Keratinocyte (primary cell): ENCODE results near the gene NIPBL. TPM values are rescaled to one million over a fixed set of nuclear protein-coding genes. Genes with fewer than 3 reads are reported as not detected.
"Not testable (repeated sequence)": the region's sequence is repeated elsewhere in the genome, so short reads cannot be mapped to it uniquely, and the experiment has no call there.

Source experiments
- DNase-seq: peaks from one replicate; pipeline ENCODE4 v3.0.0-alpha.2; 2011; ENCODE audit warnings: low read depth, missing footprints, low spot score
- FAIRE-seq: peaks from 2 replicates; lab custom pipeline; 2011; peaks lifted over from hg19 to GRCh38; lab: Jason Lieb, UNC
- H2AFZ ChIP-seq: 2 replicates; pipeline ENCODE4 v1.6.0; 2012; ENCODE audit warnings: low read length, control low read depth, inconsistent platforms; ENCODE audit not compliant: control insufficient read depth
- H3K27ac ChIP-seq: 2 replicates; pipeline ENCODE4 v1.5.1; 2011; ENCODE audit warnings: low read length; ENCODE audit not compliant: control insufficient read depth, insufficient read depth
- H3K27me3 ChIP-seq: 3 replicates; pipeline ENCODE4 v1.6.0; 2011; ENCODE audit warnings: low read length; ENCODE audit not compliant: control insufficient read depth, insufficient read depth; ENCODE audit errors: extremely low read depth
- H3K36me3 ChIP-seq, 2 experiments: 2 replicates in 1 of 2; 3 replicates in 1 of 2; pipeline ENCODE4 v1.5.1; 2011; ENCODE audit warnings: low read length in 2 of 2, mild to moderate bottlenecking in 1 of 2; ENCODE audit not compliant: control insufficient read depth in 2 of 2, insufficient read depth in 2 of 2; ENCODE audit errors: extremely low read depth in 1 of 2
- H3K4me1 ChIP-seq: 3 replicates; pipeline ENCODE4 v1.5.1; 2011; ENCODE audit warnings: low read length; ENCODE audit not compliant: control insufficient read depth, insufficient read depth; ENCODE audit errors: extremely low read depth
- H3K4me2 ChIP-seq: 3 replicates; pipeline ENCODE4 v1.6.0; 2011; ENCODE audit warnings: low read depth, low read length; ENCODE audit not compliant: control insufficient read depth, insufficient read depth; ENCODE audit errors: extremely low read depth
- H3K4me3 ChIP-seq, 3 experiments: fragments of 200-600 bp in 1 of 3; sonication (generic) in 1 of 3; 2 replicates in 2 of 3; 3 replicates in 1 of 3; pipeline ENCODE4 v1.5.1; 2011 to 2016; ENCODE audit warnings: low read length in 3 of 3, mild to moderate bottlenecking in 3 of 3, control low read depth in 2 of 3, inconsistent platforms in 1 of 3, low read depth in 1 of 3, mixed read lengths in 1 of 3, mixed run types in 1 of 3, moderate library complexity in 1 of 3; ENCODE audit not compliant: control insufficient read depth in 2 of 3, insufficient read depth in 2 of 3; ENCODE audit errors: extremely low read depth in 1 of 3
- H3K79me2 ChIP-seq: 2 replicates; pipeline ENCODE4 v1.6.0; 2012; ENCODE audit warnings: low read length; ENCODE audit not compliant: control insufficient read depth, insufficient read depth
- H3K9ac ChIP-seq: 3 replicates; pipeline ENCODE4 v1.6.0; 2011; ENCODE audit warnings: low read length; ENCODE audit not compliant: control insufficient read depth, insufficient read depth; ENCODE audit errors: extremely low read depth
- H3K9me1 ChIP-seq: 3 replicates; pipeline ENCODE4 v1.6.0; 2011; ENCODE audit warnings: low read length; ENCODE audit not compliant: control insufficient read depth, insufficient read depth; ENCODE audit errors: extremely low read depth
- H3K9me3 ChIP-seq: 2 replicates; pipeline ENCODE4 v1.5.1; 2012; ENCODE audit warnings: low read depth, low read length; ENCODE audit not compliant: control insufficient read depth
- H4K20me1 ChIP-seq: 3 replicates; pipeline ENCODE4 v1.6.0; 2011; ENCODE audit warnings: low read length; ENCODE audit not compliant: control insufficient read depth, insufficient read depth; ENCODE audit errors: extremely low read depth
- EZH2 ChIP-seq: IDR thresholded peaks from one replicate; pipeline ENCODE4 v1.6.1; 2012; ENCODE audit warnings: inconsistent platforms, mild to moderate bottlenecking, low read length, moderate library complexity
- dilution Hi-C: fragments of 300-500 bp; cut with MboI; formaldehyde crosslinking; loops from one replicate; pipeline ENCODE4 v1.7.0; 2020; ENCODE audit warnings: low sequenced_read_pairs; ENCODE audit not compliant: extremely low pct_ligation_motif_present
- polyA plus RNA-seq, 5 experiments: library from polyadenylated mRNA; depleted of rRNA in 3 of 5; stranded (reverse) in 3 of 5; stranded (forward) in 1 of 5; unstranded in 1 of 5; fragments of >200 nt; gene quantifications; 1 replicate in 1 of 5; 2 replicates in 3 of 5; 3 replicates in 1 of 5; pipeline versions ENCODE4 v1.2.1 to v1.2.3, GENCODE V29; 2011 to 2012; ENCODE audit warnings: missing spikeins in 2 of 5, low read depth in 1 of 5, low replicate concordance in 1 of 5
- TF ChIP-seq, protein P1 (sequence below), 3 experiments: IDR thresholded peaks in 1 of 3; conservative IDR thresholded peaks in 1 of 3; optimal IDR thresholded peaks in 1 of 3; 2 replicates in 2 of 3; 3 replicates in 1 of 3; pipeline versions ENCODE3 to v1.5.1; 2011; ENCODE audit warnings: low read length in 3 of 3, mild to moderate bottlenecking in 3 of 3, moderate library complexity in 2 of 3, control low read depth in 1 of 3, inconsistent platforms in 1 of 3; ENCODE audit not compliant: insufficient read depth in 2 of 3; ENCODE audit errors: extremely low read depth in 1 of 3

The NIPBL gene
- polyA plus RNA-seq, 1 donor (not counting 4 experiments of a cell fraction or from before 2014, with no cell fraction given) = 23.4 TPM

DNA sequence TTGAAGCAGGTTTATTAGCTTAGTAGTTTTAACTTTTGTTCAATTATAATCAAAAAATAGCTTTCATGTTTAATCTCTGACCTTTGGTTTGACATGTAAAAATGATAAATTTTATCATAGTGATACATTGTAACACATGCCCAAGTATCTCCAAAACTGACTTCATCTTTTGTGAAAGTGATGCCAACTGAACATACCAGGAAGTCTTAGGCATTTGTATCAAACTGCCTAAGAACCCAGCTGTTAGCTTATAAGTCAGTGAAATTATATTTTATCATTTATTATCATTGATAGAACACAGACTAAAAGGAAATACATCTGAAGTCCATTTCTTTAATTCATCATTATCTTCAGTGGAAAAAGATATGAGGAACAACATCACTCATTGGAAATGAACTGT lies 39.1 kb downstream of the NIPBL start:
- H3K4me2 ChIP-seq = no peak overlapping the region
- no peak overlapping the region for H2AFZ ChIP-seq
- no peaks in the 10 kb centered on the region for H3K27me3 ChIP-seq
- H3K79me2 ChIP-seq = peaks cover 77% of the 10 kb centered on the region
- no peak overlapping the region for H3K4me3 ChIP-seq
- no peaks in the 10 kb centered on the region for H3K4me1 ChIP-seq
- H3K9ac ChIP-seq = no peak overlapping the region
- no peak overlapping the region for H3K27ac ChIP-seq
- dilution Hi-C loops = no loop called here
- no peaks in the 10 kb centered on the region for H3K9me3 ChIP-seq
- H4K20me1 ChIP-seq = no peaks in the 10 kb centered on the region
- no peaks in the 10 kb centered on the region for H3K36me3 ChIP-seq
- no peaks in the 10 kb centered on the region for H3K9me1 ChIP-seq
- DNase-seq (no peak), FAIRE-seq (no peak)
- no peak for TF ChIP-seq EZH2
- TF ChIP-seq, protein P1, sequence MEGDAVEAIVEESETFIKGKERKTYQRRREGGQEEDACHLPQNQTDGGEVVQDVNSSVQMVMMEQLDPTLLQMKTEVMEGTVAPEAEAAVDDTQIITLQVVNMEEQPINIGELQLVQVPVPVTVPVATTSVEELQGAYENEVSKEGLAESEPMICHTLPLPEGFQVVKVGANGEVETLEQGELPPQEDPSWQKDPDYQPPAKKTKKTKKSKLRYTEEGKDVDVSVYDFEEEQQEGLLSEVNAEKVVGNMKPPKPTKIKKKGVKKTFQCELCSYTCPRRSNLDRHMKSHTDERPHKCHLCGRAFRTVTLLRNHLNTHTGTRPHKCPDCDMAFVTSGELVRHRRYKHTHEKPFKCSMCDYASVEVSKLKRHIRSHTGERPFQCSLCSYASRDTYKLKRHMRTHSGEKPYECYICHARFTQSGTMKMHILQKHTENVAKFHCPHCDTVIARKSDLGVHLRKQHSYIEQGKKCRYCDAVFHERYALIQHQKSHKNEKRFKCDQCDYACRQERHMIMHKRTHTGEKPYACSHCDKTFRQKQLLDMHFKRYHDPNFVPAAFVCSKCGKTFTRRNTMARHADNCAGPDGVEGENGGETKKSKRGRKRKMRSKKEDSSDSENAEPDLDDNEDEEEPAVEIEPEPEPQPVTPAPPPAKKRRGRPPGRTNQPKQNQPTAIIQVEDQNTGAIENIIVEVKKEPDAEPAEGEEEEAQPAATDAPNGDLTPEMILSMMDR (optimal IDR thresholded peaks at IDR 0.05 in 1 of 3, IDR thresholded peaks at IDR 0.05 in 1 of 3, conservative IDR thresholded peaks at IDR 0.05 in 1 of 3; ENCODE audit: extremely low read depth in 1 of 3, insufficient read depth in 2 of 3, low read length in 3 of 3) = no peak

DNA sequence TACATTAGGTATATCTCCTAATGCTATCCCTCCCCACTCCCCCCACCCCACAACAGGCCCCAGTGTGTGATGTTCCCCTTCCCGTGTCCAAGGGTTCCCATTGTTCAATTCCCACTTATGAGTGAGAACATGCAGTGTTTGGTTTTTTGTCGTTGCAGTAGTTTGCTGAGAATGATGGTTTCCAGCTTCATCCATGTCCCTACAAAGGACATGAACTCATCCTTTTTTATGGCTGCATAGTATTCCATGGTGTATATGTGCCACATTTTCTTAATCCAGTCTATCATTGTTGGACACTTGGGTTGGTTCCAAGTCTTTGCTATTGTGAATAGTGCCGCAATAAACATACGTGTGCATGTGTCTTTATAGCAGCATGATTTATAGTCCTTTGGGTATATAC lies 40.0 kb downstream of the NIPBL start:
- dilution Hi-C loops, H3K36me3 ChIP-seq, H3K4me1 ChIP-seq, H3K27me3 ChIP-seq, H3K9me3 ChIP-seq, H3K4me2 ChIP-seq, H4K20me1 ChIP-seq, H3K4me3 ChIP-seq, H2AFZ ChIP-seq, H3K9ac ChIP-seq, H3K9me1 ChIP-seq, DNase-seq, FAIRE-seq, H3K27ac ChIP-seq: not testable (repeated sequence)
- H3K79me2 ChIP-seq = peaks cover 78% of the 10 kb centered on the region

DNA sequence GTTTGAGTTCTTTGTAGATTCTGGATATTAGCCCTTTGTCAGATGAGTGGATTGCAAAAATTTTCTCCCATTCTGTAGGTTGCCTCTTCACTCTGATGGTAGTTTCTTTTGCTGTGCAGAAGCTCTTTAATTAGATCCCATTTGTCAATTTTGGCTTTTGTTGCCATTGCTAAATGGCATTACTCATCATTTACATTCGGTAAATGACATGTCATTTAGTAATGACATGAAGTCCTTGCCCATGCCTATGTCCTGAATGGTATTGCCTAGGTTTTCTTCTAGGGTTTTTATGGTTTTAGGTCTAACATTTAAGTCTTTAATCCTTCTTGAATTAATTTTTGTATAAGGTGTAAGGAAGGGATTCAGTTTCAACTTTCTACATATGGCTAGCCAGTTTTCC lies 40.8 kb downstream of the NIPBL start:
- peaks cover 77% of the 10 kb centered on the region for H3K79me2 ChIP-seq

More for the DNA sequence above, 40.8 kb downstream of the NIPBL start:
- H3K4me1 ChIP-seq, H3K9ac ChIP-seq, H3K4me2 ChIP-seq, H4K20me1 ChIP-seq, H3K9me3 ChIP-seq, H3K9me1 ChIP-seq, H3K36me3 ChIP-seq, FAIRE-seq, dilution Hi-C loops, DNase-seq, H3K27me3 ChIP-seq, H3K4me3 ChIP-seq, H2AFZ ChIP-seq, H3K27ac ChIP-seq: not testable (repeated sequence)
